NCI-H2081 treated with DMSO at 0.1 percent for 48 hours (cell line): Measurements from ENCODE around the gene POLR3A.
"Not testable (repeated sequence)": the region's sequence is repeated elsewhere in the genome, so short reads cannot be mapped to it uniquely, and the experiment has no call there.

Experiments
- DNase-seq: peaks from one replicate; lab custom pipeline; 2025; lab: John Stamatoyannopoulos, UW

Gene POLR3A

GRCh38 chr10:78029269-78030226 is at the start of gene POLR3A:
Gene POLR3A, minus strand, starts transcription at chr10:78029515. Its CDS starts 108 bp downstream, at chr10:78029407.
- DNase-seq: peak; percentile 60

GRCh38 chr10:78078539-78079330 is 49.4 kb upstream of the POLR3A start:
- DNase-seq: no peak

- DNase-seq: not testable (repeated sequence)
Measured at GRCh38 chr10:78075806-78076205, 46.5 kb upstream of the POLR3A start.

- no peak for DNase-seq
Measured at GRCh38 chr10:78072504-78072903, 43.2 kb upstream of the POLR3A start.

- DNase-seq: no peak
Measured at GRCh38 chr10:78071857-78072179, 42.5 kb upstream of the POLR3A start.

- no peak for DNase-seq
Measured at GRCh38 chr10:78071140-78071856, 42.0 kb upstream of the POLR3A start.

GRCh38 chr10:78070726-78071125 is 41.4 kb upstream of the POLR3A start:
- no peak for DNase-seq

GRCh38 chr10:78070064-78070463 is 40.7 kb upstream of the POLR3A start:
- not testable (repeated sequence) for DNase-seq

- no peak for DNase-seq
Measured at GRCh38 chr10:78069151-78069550, 39.8 kb upstream of the POLR3A start.

GRCh38 chr10:78066728-78067430 is 37.6 kb upstream of the POLR3A start:
- DNase-seq: no peak

GRCh38 chr10:78066012-78066411 is 36.7 kb upstream of the POLR3A start:
- DNase-seq: no peak

- no peak for DNase-seq
Measured at GRCh38 chr10:78065611-78066010, 36.3 kb upstream of the POLR3A start.

- not testable (repeated sequence) for DNase-seq
Measured at GRCh38 chr10:78064919-78065318, 35.6 kb upstream of the POLR3A start.

- DNase-seq: no peak
Measured at GRCh38 chr10:78063236-78063635, 33.9 kb upstream of the POLR3A start.

- no peak for DNase-seq
Measured at GRCh38 chr10:78062296-78062695, 33.0 kb upstream of the POLR3A start.

GRCh38 chr10:78059906-78060702 is 30.8 kb upstream of the POLR3A start:
- DNase-seq: no peak

- DNase-seq: no peak
Measured at GRCh38 chr10:78058562-78058961, 29.2 kb upstream of the POLR3A start.

- DNase-seq: no peak
Measured at GRCh38 chr10:78053211-78053868, 24.0 kb upstream of the POLR3A start.

- no peak for DNase-seq
Measured at GRCh38 chr10:78049851-78050250, 20.5 kb upstream of the POLR3A start.

- peak; percentile 41 for DNase-seq
Measured at GRCh38 chr10:78047314-78047891, 18.1 kb upstream of the POLR3A start.
